KMS-11 (cell line): ENCODE results near the gene BTG3.

Source experiments
- H2AFZ ChIP-seq: fragments of 200-600 bp; sonication (generic); 2 replicates; pipeline ENCODE4 v1.6.1; 2016; ENCODE audit warnings: antibody characterized with exemption, mixed run types, low read depth
- H3K27ac ChIP-seq: fragments of 200-600 bp; sonication (generic); 2 replicates; pipeline ENCODE4 v1.6.1; 2016; ENCODE audit warnings: mild to moderate bottlenecking, mixed run types
- H3K27me3 ChIP-seq: fragments of 200-600 bp; sonication (generic); 2 replicates; pipeline ENCODE4 v1.6.1; 2017; ENCODE audit warnings: mild to moderate bottlenecking, low read depth, mixed run types, moderate library complexity; ENCODE audit not compliant: insufficient read depth
- H3K36me3 ChIP-seq: fragments of 200-600 bp; sonication (generic); 2 replicates; pipeline ENCODE4 v1.6.1; 2017; ENCODE audit warnings: mild to moderate bottlenecking, mixed run types; ENCODE audit not compliant: insufficient read depth
- H3K4me1 ChIP-seq: fragments of 200-600 bp; sonication (generic); 2 replicates; pipeline ENCODE4 v1.6.1; 2016; ENCODE audit warnings: mild to moderate bottlenecking, low read depth, mixed run types; ENCODE audit not compliant: poor library complexity, severe bottlenecking
- H3K4me2 ChIP-seq: fragments of 200-600 bp; sonication (generic); 2 replicates; pipeline ENCODE4 v1.7.0; 2016; ENCODE audit warnings: mild to moderate bottlenecking, mixed run types
- H3K4me3 ChIP-seq: fragments of 200-600 bp; sonication (generic); IDR thresholded peaks from 2 replicates; pipeline ENCODE4 v1.6.1; 2017; ENCODE audit warnings: low read depth, low read length, mixed read lengths; ENCODE audit not compliant: insufficient read depth
- H3K79me2 ChIP-seq: fragments of 200-600 bp; sonication (generic); 2 replicates; pipeline ENCODE4 v1.6.1; 2016; ENCODE audit warnings: low read depth, mixed run types; ENCODE audit not compliant: insufficient read depth
- H3K9ac ChIP-seq: fragments of 200-600 bp; sonication (generic); 2 replicates; pipeline ENCODE4 v1.6.1; 2016; ENCODE audit warnings: mild to moderate bottlenecking, mixed run types
- H4K20me1 ChIP-seq: fragments of 200-600 bp; sonication (generic); 2 replicates; pipeline ENCODE4 v1.6.1; 2016; ENCODE audit warnings: mild to moderate bottlenecking, mixed run types; ENCODE audit not compliant: insufficient read depth
- CTCF ChIP-seq: fragments of 200-600 bp; sonication (generic); conservative IDR thresholded peaks from 2 replicates; pipeline ENCODE4 v1.6.1; 2017; ENCODE audit warnings: low read depth, mild to moderate bottlenecking, antibody characterized with exemption, low read length, moderate library complexity, mixed read lengths

BTG3 gene

DNA sequence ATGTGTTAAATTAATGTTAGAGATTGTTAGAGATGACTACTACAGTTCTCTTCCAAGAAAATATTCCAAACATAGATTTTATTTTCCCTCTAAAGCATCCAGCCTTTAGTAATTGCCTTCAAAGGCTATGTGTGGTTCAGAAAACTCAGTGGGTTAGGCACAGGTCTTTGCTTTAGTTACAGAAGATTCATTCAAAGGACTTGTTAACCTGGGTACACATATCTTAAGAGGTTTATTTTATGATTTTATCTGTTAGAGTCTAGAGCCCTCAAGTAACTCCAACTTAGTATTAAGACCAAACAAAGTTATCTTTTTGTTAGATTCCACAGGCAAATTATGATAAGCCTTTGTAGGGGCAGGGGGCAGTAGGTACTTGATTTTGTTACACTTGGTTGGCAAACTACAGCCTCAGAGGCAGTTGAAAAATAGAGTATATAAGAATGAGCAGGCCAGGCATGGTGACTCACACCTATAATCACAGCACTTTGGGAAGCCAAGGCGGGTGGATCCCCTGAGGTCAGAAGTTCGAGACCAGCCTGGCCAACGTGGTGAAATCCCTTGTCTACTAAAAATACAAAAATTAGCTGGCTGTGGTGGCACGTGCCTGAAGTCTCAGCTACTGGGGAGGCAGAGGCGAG is 61.9 kb downstream of the BTG3 start:
- Histone ChIP-seq H3K27ac (no peak overlapping the region), H3K4me3 (no peak overlapping the region), H3K79me2 (no peaks in the 10 kb centered on the region), H3K4me1 (no peaks in the 10 kb centered on the region), H3K9ac (no peak overlapping the region), H2AFZ (no peak overlapping the region), H3K36me3 (no peaks in the 10 kb centered on the region), H3K27me3 (no peaks in the 10 kb centered on the region), H4K20me1 (no peaks in the 10 kb centered on the region), H3K4me2 (no peak overlapping the region)
- TF ChIP-seq CTCF = no peak

DNA sequence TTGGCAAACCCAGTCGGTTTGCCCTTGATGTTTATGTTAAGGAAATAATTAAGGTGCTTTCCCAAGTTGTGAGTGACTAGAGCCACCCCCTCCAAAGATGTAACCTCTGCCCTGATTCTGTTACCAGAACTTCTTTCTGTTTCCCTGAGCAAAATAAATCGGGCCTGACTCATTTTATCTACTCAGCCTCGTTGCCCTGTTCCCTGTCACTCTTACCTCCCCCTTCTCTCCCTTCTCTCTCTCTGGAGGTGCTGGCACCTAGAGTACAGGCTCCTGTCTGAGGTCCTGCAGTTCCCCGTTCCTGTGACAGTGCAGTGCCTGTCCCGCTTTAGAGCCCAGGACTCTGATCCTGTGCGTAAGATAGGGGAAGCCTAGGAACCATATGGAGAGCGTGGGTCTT is 64.4 kb downstream of the BTG3 start:
- no peak overlapping the region for H2AFZ ChIP-seq
- no peak overlapping the region for H3K27ac ChIP-seq
- H3K4me2 ChIP-seq = no peak overlapping the region
- no peaks in the 10 kb centered on the region for H4K20me1 ChIP-seq
- no peak for TF ChIP-seq CTCF
- H3K9ac ChIP-seq = no peak overlapping the region
- H3K4me1 ChIP-seq = no peaks in the 10 kb centered on the region
- no peaks in the 10 kb centered on the region for H3K79me2 ChIP-seq
- H3K27me3 ChIP-seq = no peaks in the 10 kb centered on the region
- no peaks in the 10 kb centered on the region for H3K36me3 ChIP-seq
- no peak overlapping the region for H3K4me3 ChIP-seq

- Histone ChIP-seq H4K20me1 (no peaks in the 10 kb centered on the region), H3K9ac (no peak overlapping the region), H3K4me2 (no peak overlapping the region), H3K4me3 (no peak overlapping the region), H3K4me1 (no peaks in the 10 kb centered on the region), H3K27ac (no peak overlapping the region), H3K36me3 (no peaks in the 10 kb centered on the region), H3K27me3 (no peaks in the 10 kb centered on the region), H3K79me2 (no peaks in the 10 kb centered on the region), H2AFZ (no peak overlapping the region)
- no peak for TF ChIP-seq CTCF
These were observed 67.7 kb downstream of the BTG3 start for GRCh38 chr21:17545007-17545406.
